Liver (tissue), 3 donors: ENCODE data around the gene PMM1.

Experiments used
- ATF3 ChIP-seq: IDR thresholded peaks from 2 replicates; pipeline ENCODE4 v1.6.1; 2016; ENCODE audit warnings: antibody characterized with exemption
- CTCF ChIP-seq: fragments of 150-350 bp; IDR thresholded peaks from 2 replicates; pipeline ENCODE4 v1.5.1; 2017; ENCODE audit warnings: improper control_type of control experiment, low read depth, low read length; ENCODE audit not compliant: missing input control
- JUND ChIP-seq, 2 donors: IDR thresholded peaks; 2 replicates each; pipeline ENCODE4 v1.6.1; 2016; ENCODE audit warnings: antibody characterized with exemption in 2 of 2
- REST ChIP-seq: IDR thresholded peaks from 2 replicates; pipeline ENCODE4 v1.6.1; 2016; ENCODE audit warnings: antibody characterized with exemption, mild to moderate bottlenecking
- TAF1 ChIP-seq: conservative IDR thresholded peaks from 2 replicates; pipeline ENCODE4 v1.6.1; 2016; ENCODE audit warnings: antibody characterized with exemption, mild to moderate bottlenecking
- YY1 ChIP-seq: IDR thresholded peaks from 2 replicates; pipeline ENCODE4 v1.6.1; 2016; ENCODE audit warnings: antibody characterized with exemption, mild to moderate bottlenecking
- donor health status: healthy.
- donor health status: healthy.

- TF ChIP-seq YY1 (no peak), CTCF (no peak), ATF3 (no peak), JUND (IDR thresholded peaks at IDR 0.05) (no peak), REST (no peak), TAF1 (no peak)
Measured at GRCh38 chr22:41567512-41567768, 22.2 kb downstream of the PMM1 start.
